GM19351 (cell line): ENCODE measurements around the gene ARHGEF17.

ENCODE experiments used
- ATAC-seq: cut with Tn5 transposase; IDR thresholded peaks from one replicate; pipeline ENCODE4 v1.9.1; 2021; ENCODE audit warnings: mild to moderate bottlenecking, moderate library complexity; ENCODE audit not compliant: unreplicated experiment

Gene ARHGEF17

DNA sequence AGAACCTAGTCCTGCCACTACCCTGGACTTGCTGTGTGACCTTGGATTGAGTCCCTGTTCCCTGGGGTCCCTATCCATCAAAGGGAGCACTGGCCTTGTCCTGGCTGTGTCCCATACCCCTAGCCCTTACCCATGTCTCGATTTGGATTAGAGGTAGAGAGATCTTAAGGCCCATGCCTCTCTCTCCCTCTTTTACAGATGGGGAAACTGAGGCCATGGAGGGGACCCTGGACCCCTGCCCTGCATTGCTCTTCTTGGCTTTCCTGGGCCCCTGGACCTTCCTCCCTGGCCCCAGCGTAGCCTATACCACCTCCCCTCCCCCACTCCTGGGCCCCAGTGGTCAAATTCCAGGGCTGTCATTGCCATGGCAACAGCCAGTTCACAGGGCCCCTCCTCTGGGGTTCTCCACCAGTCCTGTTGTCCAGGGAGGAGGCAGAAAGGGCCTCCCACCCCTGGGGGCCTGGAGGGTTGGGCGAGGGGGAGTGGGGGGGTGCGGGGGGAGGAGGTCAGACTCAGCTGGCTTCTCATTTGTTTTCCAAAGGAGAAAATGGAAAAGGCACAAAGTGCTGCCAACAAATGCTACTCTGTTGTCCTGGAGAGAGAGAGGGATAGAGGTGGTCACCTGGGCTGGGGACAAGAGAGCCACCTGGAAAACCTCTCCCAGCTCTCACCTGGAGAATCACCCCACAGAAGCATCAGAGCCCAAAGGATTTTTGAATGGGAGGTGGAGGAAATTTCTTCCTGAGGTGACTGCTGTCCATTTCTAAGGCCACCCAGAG is 23.3 kb downstream of the ARHGEF17 start:
- ATAC-seq, result no peak

DNA sequence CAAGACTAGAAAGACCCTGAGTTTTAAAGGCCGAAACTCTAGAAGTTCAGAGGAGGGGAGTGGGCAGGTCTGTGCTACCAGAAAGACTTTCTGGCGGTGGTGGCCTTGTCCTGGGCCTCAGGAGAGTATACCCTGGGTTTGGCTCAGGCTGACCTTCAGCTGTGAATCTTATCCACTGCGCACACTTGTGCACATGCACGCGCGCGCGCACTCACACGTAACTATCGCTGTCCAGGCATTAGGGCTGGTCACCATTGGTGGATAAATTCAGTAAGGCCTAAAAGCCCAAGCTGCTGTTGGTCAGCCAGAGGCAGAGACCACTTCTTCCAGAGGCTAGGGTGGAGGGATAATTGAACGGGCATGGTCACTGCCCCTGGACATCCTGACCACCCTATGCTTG is 25.1 kb downstream of the ARHGEF17 start:
- ATAC-seq, result no peak

DNA sequence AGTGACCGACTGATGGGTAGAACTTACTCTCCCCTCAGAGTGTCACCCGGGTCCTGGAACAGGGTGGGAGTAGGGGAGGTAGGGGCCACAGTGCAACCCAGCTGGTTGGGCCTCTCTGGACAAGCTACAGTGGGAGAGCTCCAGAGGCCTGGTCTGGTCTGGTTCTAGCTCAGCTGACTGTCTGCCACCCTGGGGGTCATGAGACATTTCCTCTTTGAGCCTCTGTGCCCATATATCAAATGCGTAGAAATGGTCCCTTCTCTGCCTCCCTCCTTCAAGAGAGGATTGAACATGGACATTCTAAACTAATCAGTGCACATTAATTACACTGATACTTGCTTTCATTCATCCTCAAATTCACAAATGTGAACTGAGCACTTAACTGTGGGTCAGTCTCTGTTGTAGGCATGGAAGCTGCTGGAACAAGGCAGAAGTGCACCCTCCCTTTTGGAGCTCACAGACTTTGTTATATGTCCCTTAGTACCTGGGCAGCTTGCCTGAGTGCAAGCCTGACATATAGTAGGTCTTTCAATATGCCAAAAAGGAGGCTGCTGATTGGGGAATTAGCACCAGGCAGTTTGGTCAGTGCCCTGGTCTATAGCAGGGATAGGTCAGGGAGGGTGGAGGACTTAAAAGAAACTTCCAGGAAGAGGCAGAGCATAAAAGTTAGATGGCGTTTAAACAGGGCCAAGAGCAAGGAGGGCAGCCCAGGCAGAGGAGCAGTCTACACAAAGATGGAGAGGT is 25.7 kb downstream of the ARHGEF17 start:
- ATAC-seq, result no peak

DNA sequence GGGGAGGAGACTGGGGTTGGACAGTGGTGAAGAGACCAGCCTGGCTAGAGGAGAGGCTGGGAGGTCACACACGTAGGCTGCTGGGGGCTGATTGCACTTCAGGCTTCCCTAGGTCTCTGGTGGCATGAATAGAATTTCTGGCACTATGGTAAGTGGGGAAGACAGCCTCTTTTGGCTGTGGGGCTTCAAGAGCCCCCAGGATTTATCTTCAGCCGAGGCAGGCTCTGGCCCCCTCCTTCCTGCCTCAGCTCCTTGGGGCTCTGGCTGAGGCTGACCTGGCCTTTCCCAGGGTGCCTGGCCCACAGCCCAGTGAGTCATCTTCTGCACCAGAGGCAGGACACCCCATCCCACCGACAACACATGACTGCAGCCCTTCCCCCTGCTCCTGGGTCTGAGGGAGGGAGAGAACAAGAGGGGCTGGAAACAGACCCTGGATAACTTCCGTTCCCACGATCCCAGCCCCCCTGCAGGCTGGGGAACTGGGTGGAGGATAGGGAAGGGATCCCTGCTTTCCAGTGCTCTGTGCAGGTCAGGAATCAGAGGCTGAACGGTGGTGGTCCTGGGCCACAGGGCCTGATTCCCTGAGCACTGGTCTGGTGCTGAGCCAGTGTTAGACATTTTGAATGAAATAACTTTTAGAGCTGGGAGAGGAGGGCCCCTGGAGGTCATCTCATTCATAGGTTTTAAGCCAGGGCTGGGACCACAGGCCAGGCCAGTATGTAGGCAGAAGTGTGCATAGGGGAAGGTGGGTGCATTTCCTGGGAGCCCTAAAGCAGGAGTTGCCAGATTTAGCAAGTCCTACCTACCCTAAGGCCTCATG is 26.5 kb downstream of the ARHGEF17 start:
- ATAC-seq, result no peak

DNA sequence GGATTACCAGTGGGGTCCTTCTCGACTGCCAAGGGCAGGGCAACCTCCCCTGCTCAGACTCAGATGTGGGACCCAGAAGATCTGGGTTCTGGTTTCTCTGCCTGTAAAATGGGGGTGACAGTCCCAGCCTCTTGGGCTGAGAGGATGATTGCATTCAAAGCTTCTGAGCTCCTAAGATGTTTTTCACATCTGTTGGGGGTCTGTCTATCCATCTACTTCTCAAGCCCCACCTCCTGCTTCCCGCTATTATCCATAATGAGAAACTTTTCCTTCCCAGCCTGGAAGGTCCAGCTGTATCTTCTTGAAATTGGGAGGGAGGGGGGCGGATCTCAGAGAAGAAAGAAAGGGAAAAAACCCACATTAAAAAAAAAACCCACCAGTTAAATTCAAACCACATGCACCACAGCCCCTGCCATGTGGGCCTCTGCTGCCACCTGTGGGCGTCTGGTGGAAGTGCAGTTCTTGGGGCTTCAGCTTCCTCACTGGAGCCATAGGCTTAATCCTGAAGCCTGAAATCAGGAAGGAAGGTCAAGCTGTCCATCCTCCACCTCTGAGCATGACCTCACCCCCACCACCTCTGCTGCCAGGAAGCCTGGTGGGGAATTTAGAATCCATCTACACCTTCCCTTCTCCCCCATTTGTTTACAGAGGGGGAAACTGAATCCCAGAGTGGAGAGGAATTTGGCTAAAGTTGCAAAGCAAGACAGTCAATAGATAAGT is 27.3 kb downstream of the ARHGEF17 start:
- no peak for ATAC-seq

DNA sequence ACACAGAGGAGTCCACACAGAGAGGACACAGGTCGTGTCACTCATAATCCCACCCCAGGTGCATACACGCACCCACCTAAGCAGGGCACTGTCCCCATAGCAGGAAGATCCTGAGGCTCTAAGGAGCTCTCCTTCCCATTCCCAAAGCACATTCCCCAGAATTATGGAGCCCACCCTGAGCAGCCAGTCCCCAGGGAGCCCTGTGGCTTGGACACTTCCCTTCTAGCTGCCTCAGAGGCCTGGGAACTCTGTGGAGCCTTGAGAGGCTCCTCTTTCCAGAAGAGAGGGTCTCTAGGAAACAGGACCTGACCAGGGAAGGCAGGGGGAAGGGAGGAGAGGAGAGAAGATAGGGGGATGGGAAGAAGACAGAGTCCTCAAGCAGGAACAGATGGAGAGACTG is 29.8 kb downstream of the ARHGEF17 start:
- ATAC-seq, result no peak

DNA sequence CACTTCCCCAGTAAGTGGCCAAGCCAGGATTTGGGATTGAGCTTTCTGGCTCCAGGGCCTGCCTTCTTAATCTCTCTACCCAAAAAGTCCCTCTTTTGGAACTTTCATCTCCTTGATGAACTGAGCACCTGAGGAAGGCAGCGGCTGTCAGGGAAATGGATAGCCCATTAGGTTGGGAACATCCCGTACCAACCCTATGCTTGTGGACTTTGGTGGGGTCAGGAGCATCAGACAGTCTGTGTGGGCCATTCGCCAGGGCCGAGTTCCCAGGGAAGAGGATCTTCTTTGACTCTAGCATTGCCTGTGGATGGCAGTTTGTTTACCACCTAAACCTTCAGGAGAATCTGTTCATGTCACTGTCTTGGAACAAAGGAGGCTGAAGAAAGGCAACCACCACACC is 30.2 kb downstream of the ARHGEF17 start:
- ATAC-seq, result no peak

DNA sequence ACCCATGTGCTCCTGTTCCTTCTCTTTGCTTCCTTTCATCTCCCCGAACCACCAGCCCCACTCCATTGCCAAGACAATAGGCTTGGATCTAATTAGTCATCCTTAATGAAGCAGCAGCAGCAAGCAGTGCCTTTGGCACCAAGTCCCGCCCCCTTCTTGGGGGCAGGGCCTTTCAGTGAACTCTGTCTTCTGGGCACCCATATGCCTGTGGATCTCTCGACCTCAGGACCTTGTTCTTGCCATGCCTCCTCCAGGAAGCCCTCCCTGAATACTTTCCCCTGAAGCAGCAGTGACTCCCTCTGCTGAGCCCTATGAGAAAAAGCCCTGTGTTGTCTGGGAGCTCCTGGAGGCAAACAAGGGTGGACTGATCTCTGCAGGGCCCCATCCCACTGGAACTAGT is 32.1 kb downstream of the ARHGEF17 start:
- ATAC-seq, result no peak

DNA sequence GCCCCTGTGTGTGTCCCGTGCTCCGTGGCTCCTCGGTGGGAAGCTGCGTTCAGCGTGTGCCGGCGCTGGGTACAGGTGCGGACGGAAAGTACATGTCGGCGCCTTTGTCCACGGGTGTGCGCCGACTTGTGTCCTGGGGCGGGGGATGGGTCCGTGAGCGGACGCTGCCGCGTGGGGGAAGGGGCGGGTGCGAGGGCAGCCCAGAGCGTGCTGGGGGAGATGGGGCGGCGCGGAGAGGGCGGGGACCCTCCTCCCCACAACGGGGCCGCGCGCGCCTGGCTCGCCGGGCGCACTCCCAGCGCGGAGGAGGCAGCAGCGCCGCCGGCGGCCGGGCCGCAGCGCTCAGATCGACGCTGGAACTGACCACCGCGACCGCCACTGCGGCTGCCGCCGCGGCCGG is 34.6 kb downstream of the ARHGEF17 start:
- no peak for ATAC-seq

DNA sequence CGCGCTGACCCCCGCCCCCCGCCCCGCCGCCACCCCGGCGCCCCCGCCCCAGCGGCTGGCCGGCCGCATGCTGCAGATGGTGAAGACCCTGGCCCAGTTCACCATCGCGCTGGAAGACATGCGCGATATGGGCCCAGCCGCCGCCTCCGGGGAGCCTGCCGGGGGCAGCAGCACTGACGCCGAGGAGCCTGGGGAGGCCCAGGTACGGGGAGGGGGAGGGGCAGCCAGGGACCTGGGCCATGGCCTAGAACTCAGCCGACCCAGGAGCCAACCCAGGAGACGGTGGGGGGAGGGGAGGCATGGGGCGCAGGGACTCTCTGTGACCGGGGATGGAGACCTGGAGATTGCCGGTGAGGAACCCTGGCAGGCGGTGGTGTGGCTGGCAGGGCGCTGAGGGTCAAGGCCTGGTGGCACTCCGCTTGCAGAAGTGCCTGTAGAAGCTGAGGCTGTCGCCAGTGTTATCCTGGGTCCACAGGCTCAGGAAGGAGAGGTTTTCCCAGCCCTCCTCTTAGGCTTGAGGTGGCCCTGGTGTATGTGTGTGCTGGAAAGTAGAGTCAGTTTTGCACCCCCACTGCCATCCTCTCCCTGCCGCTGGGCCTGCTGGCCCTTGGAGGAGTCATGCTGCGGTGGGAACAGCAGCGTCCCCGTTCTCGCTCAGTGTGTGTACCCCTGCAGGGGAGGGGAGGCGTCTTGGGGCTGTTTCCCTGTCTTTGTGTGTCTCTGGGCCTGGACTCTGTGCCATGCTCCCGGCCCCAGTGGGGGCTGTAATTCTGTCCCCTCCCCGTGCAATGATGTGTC is 35.2 kb downstream of the ARHGEF17 start:
- ATAC-seq, result no peak

DNA sequence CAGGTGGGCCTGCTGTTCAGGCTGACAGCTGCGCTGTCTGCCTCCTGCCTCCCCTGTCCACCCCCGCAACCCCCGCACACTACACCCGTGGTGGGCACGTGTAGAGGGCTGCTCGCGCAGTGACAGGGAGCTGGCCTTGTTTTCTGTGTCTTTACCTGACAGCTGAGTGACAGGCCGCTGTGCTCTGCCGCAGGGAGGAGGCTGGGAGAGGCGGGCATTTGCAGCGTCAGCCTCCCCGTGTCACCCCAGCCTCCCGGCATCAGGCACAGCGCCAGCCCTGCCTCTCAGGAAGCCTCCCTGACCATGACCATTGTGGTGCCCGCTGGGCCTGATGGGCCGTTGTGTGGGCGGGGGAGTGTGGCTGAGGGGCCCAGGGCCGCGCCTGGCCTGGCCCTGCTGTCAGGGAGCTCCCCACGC is 36.1 kb downstream of the ARHGEF17 start:
- ATAC-seq, result no peak

DNA sequence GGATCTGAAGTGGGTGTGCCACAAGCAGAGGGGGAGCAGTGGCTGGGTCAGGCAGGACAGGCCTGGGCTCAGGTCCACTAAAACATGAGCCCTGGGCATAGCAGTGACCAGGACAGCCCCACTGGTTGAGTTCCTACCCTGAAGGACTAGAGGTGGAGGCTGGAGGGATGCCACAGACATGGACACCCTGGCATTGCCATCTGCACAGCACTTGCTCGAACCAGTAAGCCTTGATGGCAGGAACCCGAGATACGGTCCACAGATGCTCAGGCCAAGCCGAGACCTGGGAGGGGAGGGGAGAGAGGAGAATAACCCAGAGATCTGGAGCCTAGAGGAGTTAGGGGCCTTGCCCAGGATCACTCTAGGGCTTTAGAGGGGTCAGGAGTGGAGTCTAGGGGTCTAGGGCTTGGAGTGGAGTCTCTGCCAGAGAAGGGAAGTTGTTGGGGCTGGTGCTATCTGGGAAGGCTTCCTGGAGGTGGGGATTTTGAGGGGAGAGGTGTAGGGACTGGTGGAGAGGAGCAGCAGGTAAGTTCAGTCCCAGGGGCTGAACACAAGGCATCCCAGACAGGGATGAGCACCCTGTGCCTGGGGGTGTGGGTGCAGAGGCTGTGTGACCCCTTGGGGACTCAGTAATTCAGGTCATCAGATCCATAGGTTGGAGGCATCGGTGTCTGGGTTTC is 37.5 kb downstream of the ARHGEF17 start:
- no peak for ATAC-seq

DNA sequence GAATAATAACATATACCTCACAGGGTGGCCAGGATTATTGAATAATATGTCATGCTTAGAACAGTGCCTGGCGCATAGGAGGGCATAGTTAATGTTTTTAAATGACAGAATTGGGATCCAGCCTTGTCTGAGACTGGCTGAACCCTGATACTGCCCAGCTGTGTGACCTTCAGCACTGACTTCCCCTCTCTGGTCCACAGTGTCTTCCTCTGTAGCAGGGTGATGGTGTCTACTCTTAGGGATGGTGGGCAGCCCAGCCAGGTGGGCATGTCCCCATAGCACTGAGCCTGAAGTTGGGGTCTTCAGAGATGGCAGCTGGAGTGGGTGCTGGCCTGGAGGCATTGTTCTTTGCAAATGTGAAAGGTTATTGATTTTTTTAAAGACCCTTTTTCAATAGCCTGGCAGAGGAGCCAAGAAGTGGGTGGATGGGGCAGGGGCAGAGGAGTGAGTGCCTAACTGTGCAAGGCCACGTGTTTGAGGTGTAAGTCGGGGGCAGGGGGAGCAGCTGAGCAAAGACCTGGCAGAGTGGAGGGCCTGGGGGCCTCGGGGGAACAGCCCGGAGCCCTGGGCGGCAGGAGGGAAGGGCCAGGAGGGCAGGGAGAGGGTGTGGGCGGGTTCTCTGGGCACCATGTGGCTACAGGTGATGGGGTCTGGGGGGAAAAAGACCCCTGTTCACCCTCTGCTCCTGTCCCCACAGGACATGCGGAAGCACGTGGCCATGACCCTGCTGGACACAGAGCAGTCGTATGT is 38.3 kb downstream of the ARHGEF17 start:
- ATAC-seq, result no peak

DNA sequence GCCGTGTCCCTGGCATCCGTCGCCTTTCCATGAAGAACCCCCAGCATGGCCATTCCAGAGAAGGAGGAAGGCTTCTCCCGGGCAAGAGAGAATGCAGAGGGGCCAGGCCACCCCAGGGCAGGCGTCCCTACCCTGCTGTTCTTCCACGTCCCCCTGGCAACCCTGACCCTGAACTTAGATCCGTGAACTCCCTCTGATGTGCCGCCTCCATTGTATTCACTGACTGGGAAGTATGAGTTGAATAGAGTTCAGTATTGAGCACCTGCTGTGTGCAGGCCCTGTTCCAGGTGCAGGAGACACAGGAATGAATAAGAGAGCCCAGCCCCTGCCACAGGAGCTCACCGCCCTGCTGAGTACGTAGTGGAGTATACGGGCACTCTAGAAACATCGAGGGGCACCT is 39.0 kb downstream of the ARHGEF17 start:
- ATAC-seq, result no peak

DNA sequence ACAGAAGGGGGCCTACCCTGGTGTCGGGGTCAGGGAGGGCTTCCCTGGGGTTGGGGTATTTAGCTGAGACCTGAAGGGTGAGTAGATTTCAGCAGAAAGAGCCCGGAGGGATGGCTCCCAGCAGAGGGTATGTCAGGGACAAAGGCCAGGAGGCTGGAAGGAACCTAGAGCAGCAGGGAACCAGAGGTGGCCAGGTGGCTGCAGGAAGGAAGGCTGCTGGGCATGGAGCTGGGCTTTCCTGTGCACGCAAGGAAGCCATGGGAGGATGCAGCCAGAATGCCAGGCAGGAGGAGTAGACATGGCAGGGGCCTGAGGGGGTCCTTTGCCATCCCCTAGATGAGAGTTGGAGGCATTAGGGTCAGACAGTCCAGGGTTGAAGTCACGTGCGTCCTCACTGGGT is 40.8 kb downstream of the ARHGEF17 start:
- no peak for ATAC-seq

DNA sequence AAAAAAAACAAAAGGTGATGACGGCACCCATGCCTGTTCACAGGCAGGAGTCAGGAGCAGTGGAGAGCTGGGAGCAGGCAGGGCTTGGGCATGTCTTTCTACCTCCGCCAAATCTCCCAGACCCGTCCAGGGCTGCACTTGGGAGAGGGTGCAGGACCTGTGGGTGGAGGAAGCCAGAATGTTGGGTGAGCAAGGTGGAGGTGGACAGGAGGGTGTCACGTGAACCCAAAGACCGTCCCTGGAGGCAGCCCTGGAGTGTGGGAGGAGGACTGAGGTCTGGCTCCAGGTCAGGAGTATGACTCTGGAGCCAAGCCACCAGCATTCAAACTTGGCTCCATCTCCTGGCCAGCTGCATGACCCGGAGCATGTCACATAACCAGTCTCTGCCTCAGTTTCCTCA is 41.6 kb downstream of the ARHGEF17 start:
- no peak for ATAC-seq

DNA sequence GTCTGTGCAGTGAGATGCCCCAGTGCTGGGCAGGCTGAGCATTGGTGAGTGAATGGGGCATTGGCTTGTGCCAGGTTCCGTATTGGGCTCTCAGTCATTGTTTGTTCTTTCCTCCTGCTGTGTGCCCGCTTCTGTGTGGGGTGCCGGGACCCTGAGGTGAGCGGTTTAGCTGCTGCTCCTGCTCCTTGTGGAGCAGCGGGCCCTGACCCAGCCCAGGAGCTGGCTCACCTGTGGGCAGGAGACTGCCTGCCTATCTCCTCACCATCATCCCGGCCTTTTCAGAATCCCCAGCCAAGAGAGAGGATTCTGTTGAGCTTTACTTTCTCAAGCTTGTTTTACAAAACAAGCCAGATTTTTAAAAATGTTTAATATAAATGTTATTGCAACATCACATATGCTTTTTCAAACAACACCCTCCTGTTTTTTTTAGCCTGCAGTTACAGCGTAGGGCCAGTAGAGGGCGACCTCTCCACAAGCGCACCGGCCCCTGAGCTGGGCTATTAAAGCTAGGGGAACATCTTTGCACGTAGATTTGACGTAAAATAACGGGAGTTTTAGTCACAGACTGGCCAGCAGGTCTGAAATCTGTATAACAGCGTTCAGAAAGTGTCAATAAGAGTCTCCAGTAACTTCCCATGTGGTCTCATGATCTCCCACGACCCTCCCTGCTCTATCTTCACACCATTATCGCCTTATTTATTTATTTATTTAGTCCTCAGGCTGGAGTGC is 43.0 kb downstream of the ARHGEF17 start:
- ATAC-seq, result no peak

DNA sequence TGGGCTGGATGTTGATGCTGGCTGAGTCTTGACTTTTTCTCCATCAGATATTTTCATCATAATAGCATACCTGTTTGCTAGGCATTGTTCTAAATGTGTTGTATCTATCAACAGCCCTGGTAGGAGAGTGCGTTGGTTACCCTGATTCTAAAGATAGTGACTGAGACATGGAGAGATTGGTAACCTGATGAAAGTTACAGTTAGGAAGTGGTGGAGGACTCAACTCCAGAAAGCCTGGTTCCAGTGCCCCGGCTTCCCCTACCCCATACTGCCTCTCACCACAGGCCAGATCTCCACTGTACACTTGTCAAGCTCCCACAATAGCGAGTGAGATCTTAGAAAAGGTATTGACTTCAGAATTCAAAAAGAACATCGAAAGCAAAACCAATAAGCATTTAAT is 45.3 kb downstream of the ARHGEF17 start:
- ATAC-seq, result no peak
